ENCODE results near the gene ZDHHC14. TPM values are rescaled to one million over a fixed set of nuclear protein-coding genes. Genes with fewer than 3 reads are reported as not detected.

ZDHHC14 gene
- total and polyA plus RNA-seq, 3 donors from 2014 or later, result 28.5 to 74.9 (median 67.9) TPM

DNA sequence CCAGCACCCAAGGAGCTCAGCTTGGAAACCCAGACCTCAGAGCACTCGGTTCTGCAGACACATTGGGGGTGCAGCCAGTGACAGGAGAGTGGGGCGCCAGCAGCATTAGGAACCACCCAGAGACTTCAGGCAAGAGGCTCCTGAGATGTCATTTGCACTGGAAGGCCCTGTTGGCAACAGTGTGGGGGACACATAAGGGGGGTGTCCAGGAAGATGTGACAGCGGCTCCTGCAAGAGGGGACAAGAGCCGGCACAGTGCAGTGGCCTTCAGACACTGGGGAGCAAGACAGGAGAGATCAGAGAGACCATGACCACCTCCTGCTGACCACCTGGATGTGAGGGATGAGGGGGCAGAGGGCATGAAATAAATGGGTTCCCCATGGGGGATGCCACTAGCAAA lies 235.0 kb downstream of the ZDHHC14 start:
- Histone ChIP-seq H3K27me3 (no peaks in the 10 kb centered on the region), H3K27ac (no peak overlapping the region), H3K4me1 (no peaks in the 10 kb centered on the region), H3K36me3 (ENCODE audit: low read depth, missing control alignments) (no peaks in the 10 kb centered on the region), H3K4me3 (no peak overlapping the region), H3K9me3 (no peaks in the 10 kb centered on the region)
- intact Hi-C loops (cut with DNase I; ENCODE audit: low total_unique reads), result no loop called here
- DNase-seq, result no peak
- TF ChIP-seq, protein P1, sequence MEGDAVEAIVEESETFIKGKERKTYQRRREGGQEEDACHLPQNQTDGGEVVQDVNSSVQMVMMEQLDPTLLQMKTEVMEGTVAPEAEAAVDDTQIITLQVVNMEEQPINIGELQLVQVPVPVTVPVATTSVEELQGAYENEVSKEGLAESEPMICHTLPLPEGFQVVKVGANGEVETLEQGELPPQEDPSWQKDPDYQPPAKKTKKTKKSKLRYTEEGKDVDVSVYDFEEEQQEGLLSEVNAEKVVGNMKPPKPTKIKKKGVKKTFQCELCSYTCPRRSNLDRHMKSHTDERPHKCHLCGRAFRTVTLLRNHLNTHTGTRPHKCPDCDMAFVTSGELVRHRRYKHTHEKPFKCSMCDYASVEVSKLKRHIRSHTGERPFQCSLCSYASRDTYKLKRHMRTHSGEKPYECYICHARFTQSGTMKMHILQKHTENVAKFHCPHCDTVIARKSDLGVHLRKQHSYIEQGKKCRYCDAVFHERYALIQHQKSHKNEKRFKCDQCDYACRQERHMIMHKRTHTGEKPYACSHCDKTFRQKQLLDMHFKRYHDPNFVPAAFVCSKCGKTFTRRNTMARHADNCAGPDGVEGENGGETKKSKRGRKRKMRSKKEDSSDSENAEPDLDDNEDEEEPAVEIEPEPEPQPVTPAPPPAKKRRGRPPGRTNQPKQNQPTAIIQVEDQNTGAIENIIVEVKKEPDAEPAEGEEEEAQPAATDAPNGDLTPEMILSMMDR (IDR thresholded peaks at IDR 0.05), result no peak
- no peak for TF ChIP-seq POLR2A (IDR thresholded peaks at IDR 0.05)
- WGBS, 2 donors, result 89 to 97% methylated on average over 3 to 4 of the region's 4 CpGs

DNA sequence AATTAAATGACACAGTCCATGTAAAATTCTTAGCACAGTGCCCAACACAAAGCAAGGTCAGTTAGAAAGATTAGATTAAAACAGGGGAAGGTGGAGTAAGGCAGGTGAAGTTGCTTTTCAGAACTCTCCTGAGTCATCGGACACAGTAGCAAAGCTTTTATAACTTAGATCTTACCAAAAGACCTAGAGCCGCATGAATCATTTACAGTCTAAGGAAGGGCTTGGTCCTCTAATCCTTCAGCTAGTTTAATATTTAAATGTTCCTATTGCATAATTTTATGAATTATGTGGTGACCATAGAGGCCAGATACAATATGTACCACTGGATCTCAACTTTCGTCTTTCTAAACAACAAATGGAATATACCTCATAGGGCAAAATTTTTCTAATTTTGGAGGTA lies 240.0 kb downstream of the ZDHHC14 start:
- no peak overlapping the region for H3K27ac ChIP-seq
- DNase-seq, result no peak
- no peaks in the 10 kb centered on the region for H3K9me3 ChIP-seq
- intact Hi-C loops (cut with DNase I; ENCODE audit: low total_unique reads), result no loop called here
- no peak overlapping the region for H3K4me3 ChIP-seq
- TF ChIP-seq, protein P1 (IDR thresholded peaks at IDR 0.05), result no peak
- no peak for TF ChIP-seq POLR2A (IDR thresholded peaks at IDR 0.05)
- WGBS, 2 donors, result 88 to 93% methylated on average over 3 of the region's 3 CpGs
- no peaks in the 10 kb centered on the region for H3K36me3 ChIP-seq (ENCODE audit: low read depth, missing control alignments)
- H3K27me3 ChIP-seq, result no peaks in the 10 kb centered on the region
- no peaks in the 10 kb centered on the region for H3K4me1 ChIP-seq

DNA sequence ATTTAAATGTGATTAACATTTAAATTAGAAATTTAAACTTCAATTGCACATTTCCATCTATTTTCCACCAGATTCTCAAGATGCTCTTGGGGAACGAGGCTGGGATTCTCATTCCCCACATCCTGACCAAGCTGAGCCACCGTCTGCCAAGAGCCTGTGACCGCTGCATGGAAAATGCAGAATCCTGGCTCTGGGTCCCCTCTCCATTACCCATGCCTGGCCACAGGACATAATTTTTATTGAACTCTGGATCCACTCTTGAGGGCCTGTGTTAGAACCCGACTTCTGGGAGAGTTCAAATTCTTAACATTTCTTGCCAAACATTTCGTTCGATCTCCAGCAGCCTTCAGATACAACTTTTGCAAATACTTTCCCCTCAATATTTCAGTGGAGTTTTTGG lies 240.4 kb downstream of the ZDHHC14 start:
- Histone ChIP-seq H3K9me3 (no peaks in the 10 kb centered on the region), H3K4me1 (no peaks in the 10 kb centered on the region), H3K36me3 (ENCODE audit: low read depth, missing control alignments) (no peaks in the 10 kb centered on the region), H3K4me3 (no peak overlapping the region), H3K27me3 (no peaks in the 10 kb centered on the region), H3K27ac (no peak overlapping the region)
- intact Hi-C loops (cut with DNase I; ENCODE audit: low total_unique reads), result no loop called here
- TF ChIP-seq, protein P1 (IDR thresholded peaks at IDR 0.05), result no peak
- no peak for TF ChIP-seq POLR2A (IDR thresholded peaks at IDR 0.05)
- no peak for DNase-seq
- 75 to 89% methylated on average over 6 of the region's 6 CpGs for WGBS, 2 donors

DNA sequence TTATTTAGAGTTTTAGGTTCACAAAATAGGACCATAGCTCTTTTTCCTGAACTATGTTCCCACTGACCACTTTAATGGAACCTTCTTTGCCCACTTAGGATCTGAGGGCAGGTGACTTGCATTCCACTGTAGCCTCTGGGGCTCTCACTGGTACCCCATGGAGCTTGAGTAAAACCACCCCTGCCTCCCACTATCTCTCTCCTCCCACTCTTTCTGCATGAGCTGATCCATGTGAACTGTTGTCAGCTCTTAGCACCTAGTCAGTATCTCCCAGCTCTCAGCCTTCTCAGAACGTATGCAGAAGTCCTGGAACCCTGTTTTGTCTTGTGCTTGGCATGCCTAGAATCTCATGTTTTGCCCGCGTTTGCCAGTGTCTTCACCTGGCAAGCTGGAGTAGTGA lies 241.4 kb downstream of the ZDHHC14 start:
- intact Hi-C loops (cut with DNase I; ENCODE audit: low total_unique reads), result no loop called here
- 92 to 94% methylated on average over 3 of the region's 3 CpGs for WGBS, 2 donors

DNA sequence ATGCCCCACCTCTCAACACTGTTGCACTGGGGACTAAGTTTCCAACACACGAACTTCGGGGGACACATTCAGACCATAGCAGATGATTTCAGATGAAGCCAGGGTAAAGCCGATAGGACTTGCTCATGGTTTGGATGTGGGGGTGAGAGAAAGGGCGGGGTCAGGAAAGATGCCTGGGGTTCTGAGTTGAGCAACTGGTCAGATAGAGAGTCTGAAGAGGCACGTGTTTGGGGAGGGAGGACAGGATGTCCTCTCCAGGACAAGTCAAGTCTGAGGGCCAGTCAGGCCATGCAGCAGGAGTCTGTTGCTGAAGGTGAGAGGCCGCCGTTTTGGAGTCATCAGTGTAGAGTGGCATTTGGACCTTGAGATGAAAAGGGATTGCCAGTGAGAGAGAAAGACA lies 244.1 kb downstream of the ZDHHC14 start:
- WGBS, 2 donors, result 77 to 86% methylated on average over 7 of the region's 7 CpGs
- Histone ChIP-seq H3K4me3 (no peak overlapping the region), H3K9me3 (no peaks in the 10 kb centered on the region), H3K27me3 (no peaks in the 10 kb centered on the region), H3K27ac (peak overlapping the region in 1 of 2 donors; percentile 15), H3K4me1 (no peaks in the 10 kb centered on the region), H3K36me3 (ENCODE audit: low read depth, missing control alignments) (no peaks in the 10 kb centered on the region)
- intact Hi-C loops (cut with DNase I; ENCODE audit: low total_unique reads), result no loop called here
- no peak for DNase-seq
- TF ChIP-seq, protein P1 (IDR thresholded peaks at IDR 0.05), result no peak
- TF ChIP-seq POLR2A (IDR thresholded peaks at IDR 0.05), result no peak

More for the DNA sequence above, 241.4 kb downstream of the ZDHHC14 start:
- DNase-seq, result no peak
- no peak overlapping the region for H3K27ac ChIP-seq
- TF ChIP-seq, protein P1 (IDR thresholded peaks at IDR 0.05), result no peak
- TF ChIP-seq POLR2A (IDR thresholded peaks at IDR 0.05), result no peak
- H3K36me3 ChIP-seq (ENCODE audit: low read depth, missing control alignments), result no peaks in the 10 kb centered on the region
- H3K4me3 ChIP-seq, result no peak overlapping the region
- no peaks in the 10 kb centered on the region for H3K9me3 ChIP-seq
- no peaks in the 10 kb centered on the region for H3K27me3 ChIP-seq
- no peaks in the 10 kb centered on the region for H3K4me1 ChIP-seq
